Measurements from ENCODE around the gene NCAPG. TPM values are rescaled to one million over a fixed set of nuclear protein-coding genes. Genes with fewer than 3 reads are reported as not detected.

Gene NCAPG
- total and polyA plus RNA-seq, 9 of the 15 experiments (the other 6 are each of a cell fraction or from before 2014, with no cell fraction given): 25.6 to 102 (median 65.3) TPM

DNA sequence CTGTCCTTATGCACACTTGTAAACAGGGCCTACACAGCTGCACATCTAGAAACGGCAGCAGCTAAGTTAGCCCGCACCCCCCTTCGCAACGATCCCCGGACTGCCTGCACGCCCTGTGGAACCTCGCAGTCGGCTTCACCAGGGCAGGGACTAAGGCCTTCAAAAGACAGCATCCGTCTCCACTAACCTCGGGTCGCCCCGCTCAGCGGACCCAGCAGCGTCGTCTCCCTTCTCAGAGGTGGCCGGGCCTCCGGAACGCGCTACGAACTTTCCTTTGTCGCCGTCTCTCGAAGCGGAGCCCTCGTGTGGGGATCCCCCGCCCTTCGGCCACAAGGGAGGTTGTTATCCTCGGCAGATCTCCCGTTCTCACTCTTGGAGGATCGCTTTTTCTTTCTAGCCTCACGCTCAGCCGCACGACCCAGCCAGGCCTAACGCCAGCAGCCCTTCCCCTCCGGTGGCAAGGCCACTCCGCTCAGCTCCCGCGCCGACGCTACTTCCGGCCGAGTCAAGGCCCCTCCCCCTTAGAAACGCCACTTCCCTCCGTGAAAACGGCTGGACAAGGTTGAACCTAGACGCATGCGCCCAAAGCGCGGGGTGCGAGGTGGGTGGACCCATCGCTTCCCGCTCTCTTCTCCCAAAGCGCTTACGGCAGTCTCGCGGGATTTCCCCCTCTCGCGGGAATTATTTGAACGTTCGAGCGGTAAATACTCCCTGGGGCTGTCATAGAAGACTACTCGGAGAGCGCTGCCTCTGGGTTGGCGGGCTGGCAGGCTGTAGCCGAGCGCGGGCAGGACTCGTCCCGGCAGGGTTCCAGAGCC, at the start of gene NCAPG, which contains the start of gene DCAF16 (continued):
- TF ChIP-seq, protein P1, sequence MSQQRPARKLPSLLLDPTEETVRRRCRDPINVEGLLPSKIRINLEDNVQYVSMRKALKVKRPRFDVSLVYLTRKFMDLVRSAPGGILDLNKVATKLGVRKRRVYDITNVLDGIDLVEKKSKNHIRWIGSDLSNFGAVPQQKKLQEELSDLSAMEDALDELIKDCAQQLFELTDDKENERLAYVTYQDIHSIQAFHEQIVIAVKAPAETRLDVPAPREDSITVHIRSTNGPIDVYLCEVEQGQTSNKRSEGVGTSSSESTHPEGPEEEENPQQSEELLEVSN (IDR thresholded peaks at IDR 0.05; ENCODE audit: borderline replicate concordance in 1 of 2, extremely low read depth in 1 of 2, insufficient read depth in 1 of 2, insufficient read length in 1 of 2, low read depth in 1 of 2, low read length in 1 of 2, poor library complexity in 1 of 2, severe bottlenecking in 1 of 2): peak; percentile 95
- TF ChIP-seq, protein P2, sequence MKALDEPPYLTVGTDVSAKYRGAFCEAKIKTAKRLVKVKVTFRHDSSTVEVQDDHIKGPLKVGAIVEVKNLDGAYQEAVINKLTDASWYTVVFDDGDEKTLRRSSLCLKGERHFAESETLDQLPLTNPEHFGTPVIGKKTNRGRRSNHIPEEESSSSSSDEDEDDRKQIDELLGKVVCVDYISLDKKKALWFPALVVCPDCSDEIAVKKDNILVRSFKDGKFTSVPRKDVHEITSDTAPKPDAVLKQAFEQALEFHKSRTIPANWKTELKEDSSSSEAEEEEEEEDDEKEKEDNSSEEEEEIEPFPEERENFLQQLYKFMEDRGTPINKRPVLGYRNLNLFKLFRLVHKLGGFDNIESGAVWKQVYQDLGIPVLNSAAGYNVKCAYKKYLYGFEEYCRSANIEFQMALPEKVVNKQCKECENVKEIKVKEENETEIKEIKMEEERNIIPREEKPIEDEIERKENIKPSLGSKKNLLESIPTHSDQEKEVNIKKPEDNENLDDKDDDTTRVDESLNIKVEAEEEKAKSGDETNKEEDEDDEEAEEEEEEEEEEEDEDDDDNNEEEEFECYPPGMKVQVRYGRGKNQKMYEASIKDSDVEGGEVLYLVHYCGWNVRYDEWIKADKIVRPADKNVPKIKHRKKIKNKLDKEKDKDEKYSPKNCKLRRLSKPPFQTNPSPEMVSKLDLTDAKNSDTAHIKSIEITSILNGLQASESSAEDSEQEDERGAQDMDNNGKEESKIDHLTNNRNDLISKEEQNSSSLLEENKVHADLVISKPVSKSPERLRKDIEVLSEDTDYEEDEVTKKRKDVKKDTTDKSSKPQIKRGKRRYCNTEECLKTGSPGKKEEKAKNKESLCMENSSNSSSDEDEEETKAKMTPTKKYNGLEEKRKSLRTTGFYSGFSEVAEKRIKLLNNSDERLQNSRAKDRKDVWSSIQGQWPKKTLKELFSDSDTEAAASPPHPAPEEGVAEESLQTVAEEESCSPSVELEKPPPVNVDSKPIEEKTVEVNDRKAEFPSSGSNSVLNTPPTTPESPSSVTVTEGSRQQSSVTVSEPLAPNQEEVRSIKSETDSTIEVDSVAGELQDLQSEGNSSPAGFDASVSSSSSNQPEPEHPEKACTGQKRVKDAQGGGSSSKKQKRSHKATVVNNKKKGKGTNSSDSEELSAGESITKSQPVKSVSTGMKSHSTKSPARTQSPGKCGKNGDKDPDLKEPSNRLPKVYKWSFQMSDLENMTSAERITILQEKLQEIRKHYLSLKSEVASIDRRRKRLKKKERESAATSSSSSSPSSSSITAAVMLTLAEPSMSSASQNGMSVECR (CRISPR knock-in tag; IDR thresholded peaks at IDR 0.05): peak; percentile 68
- TF ChIP-seq, protein P3, sequence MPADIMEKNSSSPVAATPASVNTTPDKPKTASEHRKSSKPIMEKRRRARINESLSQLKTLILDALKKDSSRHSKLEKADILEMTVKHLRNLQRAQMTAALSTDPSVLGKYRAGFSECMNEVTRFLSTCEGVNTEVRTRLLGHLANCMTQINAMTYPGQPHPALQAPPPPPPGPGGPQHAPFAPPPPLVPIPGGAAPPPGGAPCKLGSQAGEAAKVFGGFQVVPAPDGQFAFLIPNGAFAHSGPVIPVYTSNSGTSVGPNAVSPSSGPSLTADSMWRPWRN (IDR thresholded peaks at IDR 0.05; ENCODE audit: low read depth): no peak
- TF ChIP-seq NR1H2 (CRISPR knock-in tag; IDR thresholded peaks at IDR 0.05) (no peak), MIER1 (IDR thresholded peaks at IDR 0.05; ENCODE audit: low read depth) (no peak), ZNF217 (CRISPR knock-in tag; IDR thresholded peaks at IDR 0.05) (no peak), CBX5 (IDR thresholded peaks at IDR 0.05; ENCODE audit: borderline replicate concordance, low read depth) (no peak), CHD1 (IDR thresholded peaks at IDR 0.05; ENCODE audit: low read length) (peak; percentile 15), SMAD1 (IDR thresholded peaks at IDR 0.05; ENCODE audit: low read depth, low read length, partially characterized antibody) (no peak), GATAD2B (IDR thresholded peaks at IDR 0.05; ENCODE audit: borderline replicate concordance) (no peak), SMARCB1 (IDR thresholded peaks at IDR 0.05; ENCODE audit: insufficient read length, low read depth) (no peak), GTF2F1 (IDR thresholded peaks at IDR 0.05; ENCODE audit: low read depth, low read length) (peak; percentile 82; the same call in 1 of the 2 replicates)
- TF ChIP-seq, protein P4, sequence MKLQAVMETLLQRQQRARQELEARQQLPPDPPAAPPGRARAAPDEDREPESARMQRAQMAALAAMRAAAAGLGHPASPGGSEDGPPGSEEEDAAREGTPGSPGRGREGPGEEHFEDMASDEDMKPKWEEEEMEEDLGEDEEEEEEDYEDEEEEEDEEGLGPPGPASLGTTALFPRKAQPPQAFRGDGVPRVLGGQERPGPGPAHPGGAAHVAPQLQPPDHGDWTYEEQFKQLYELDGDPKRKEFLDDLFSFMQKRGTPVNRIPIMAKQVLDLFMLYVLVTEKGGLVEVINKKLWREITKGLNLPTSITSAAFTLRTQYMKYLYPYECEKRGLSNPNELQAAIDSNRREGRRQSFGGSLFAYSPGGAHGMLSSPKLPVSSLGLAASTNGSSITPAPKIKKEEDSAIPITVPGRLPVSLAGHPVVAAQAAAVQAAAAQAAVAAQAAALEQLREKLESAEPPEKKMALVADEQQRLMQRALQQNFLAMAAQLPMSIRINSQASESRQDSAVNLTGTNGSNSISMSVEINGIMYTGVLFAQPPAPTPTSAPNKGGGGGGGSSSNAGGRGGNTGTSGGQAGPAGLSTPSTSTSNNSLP (IDR thresholded peaks at IDR 0.05; ENCODE audit: borderline replicate concordance, low read depth, low read length): no peak
- TF ChIP-seq, protein P5, sequence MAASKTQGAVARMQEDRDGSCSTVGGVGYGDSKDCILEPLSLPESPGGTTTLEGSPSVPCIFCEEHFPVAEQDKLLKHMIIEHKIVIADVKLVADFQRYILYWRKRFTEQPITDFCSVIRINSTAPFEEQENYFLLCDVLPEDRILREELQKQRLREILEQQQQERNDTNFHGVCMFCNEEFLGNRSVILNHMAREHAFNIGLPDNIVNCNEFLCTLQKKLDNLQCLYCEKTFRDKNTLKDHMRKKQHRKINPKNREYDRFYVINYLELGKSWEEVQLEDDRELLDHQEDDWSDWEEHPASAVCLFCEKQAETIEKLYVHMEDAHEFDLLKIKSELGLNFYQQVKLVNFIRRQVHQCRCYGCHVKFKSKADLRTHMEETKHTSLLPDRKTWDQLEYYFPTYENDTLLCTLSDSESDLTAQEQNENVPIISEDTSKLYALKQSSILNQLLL (CRISPR knock-in tag; IDR thresholded peaks at IDR 0.05; ENCODE audit: borderline replicate concordance): no peak
- TF ChIP-seq, protein P6, sequence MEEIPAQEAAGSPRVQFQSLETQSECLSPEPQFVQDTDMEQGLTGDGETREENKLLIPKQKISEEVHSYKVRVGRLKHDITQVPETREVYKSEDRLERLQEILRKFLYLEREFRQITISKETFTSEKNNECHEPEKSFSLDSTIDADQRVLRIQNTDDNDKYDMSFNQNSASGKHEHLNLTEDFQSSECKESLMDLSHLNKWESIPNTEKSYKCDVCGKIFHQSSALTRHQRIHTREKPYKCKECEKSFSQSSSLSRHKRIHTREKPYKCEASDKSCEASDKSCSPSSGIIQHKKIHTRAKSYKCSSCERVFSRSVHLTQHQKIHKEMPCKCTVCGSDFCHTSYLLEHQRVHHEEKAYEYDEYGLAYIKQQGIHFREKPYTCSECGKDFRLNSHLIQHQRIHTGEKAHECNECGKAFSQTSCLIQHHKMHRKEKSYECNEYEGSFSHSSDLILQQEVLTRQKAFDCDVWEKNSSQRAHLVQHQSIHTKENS (CRISPR knock-in tag; IDR thresholded peaks at IDR 0.05): no peak

Data from K562 (cell line).